ENCODE data around the gene ACOT12. TPM values are rescaled to one million over a fixed set of nuclear protein-coding genes. Genes with fewer than 3 reads are reported as not detected.

ACOT12 gene
- total RNA-seq, 1 donor from 2014 or later = not detected

GRCh38 chr5:81335946-81336345 is 58.0 kb downstream of the ACOT12 start:
- TF ChIP-seq POLR2A (IDR thresholded peaks at IDR 0.05) (no peak), CTCF (IDR thresholded peaks at IDR 0.05) (no peak), POLR2AphosphoS5 (IDR thresholded peaks at IDR 0.05; ENCODE audit: insufficient read depth in 1 of 2, low read depth in 1 of 2) (no peak)
- no peak overlapping the region for H3K4me3 ChIP-seq
- no peak for DNase-seq (ENCODE audit: extremely low spot score in 2 of 2)
- H3K27ac ChIP-seq = no peak overlapping the region
- no peaks in the 10 kb centered on the region for H3K36me3 ChIP-seq
- no peaks in the 10 kb centered on the region for H3K4me1 ChIP-seq
- intact Hi-C loops (cut with DNase I) = no loop called here
- no peaks in the 10 kb centered on the region for H3K27me3 ChIP-seq
- no peaks in the 10 kb centered on the region for H3K9me3 ChIP-seq

DNA sequence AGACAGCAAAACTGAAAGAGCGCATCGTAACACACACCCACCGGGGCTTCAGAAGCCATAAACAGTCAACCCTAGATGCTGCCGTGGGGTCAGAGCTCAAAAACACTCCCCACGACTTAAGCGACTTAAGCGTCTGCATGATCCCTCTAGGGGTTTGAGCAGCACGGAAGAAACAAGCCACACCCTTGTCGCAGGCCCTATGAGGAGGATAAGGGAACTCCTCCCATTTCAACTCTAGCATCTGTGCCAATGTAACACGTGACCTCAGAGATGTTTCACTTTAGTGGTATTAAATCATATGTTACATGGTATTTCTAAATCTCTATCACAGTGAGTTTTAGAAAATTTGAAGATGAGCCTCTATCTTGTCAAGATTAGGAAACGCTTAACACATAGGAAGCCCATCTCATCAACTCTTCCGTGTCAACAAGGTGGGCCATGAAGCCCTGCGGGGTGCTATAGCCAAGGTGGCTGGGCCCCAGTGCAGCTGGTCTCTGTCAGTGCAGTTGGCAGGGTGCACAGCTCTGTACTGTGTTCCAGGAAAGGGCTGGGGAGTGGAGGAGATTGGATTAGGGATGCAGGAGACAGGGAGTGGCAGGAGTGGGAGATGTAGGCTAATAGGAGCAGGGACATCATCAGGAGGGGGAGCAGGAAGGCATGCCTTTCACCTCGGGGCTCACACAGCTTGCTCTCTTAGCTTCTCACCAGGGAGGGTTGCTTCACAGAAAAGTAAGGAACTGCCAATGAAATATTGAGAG is 59.5 kb downstream of the ACOT12 start:
- H3K4me3 ChIP-seq = peak overlapping the region in 1 of 2 donors; percentile 9
- H3K27ac ChIP-seq = no peak overlapping the region
- no peaks in the 10 kb centered on the region for H3K4me1 ChIP-seq
- intact Hi-C loops (cut with DNase I) = no loop called here
- H3K27me3 ChIP-seq = no peaks in the 10 kb centered on the region
- DNase-seq (ENCODE audit: extremely low spot score in 2 of 2) = no peak
- no peak for TF ChIP-seq POLR2AphosphoS5 (IDR thresholded peaks at IDR 0.05; ENCODE audit: insufficient read depth in 1 of 2, low read depth in 1 of 2)
- no peak for TF ChIP-seq CTCF (IDR thresholded peaks at IDR 0.05)
- TF ChIP-seq POLR2A (IDR thresholded peaks at IDR 0.05) = no peak
- no peaks in the 10 kb centered on the region for H3K36me3 ChIP-seq
- H3K9me3 ChIP-seq = no peaks in the 10 kb centered on the region

- no peaks in the 10 kb centered on the region for H3K27me3 ChIP-seq
- no peaks in the 10 kb centered on the region for H3K36me3 ChIP-seq
- no peak for DNase-seq (ENCODE audit: extremely low spot score in 2 of 2)
- no peaks in the 10 kb centered on the region for H3K4me1 ChIP-seq
- TF ChIP-seq POLR2AphosphoS5 (IDR thresholded peaks at IDR 0.05; ENCODE audit: insufficient read depth in 1 of 2, low read depth in 1 of 2) (no peak), CTCF (IDR thresholded peaks at IDR 0.05) (no peak), POLR2A (IDR thresholded peaks at IDR 0.05) (no peak)
- no peak overlapping the region for H3K4me3 ChIP-seq
- intact Hi-C loops (cut with DNase I) = no loop called here
- H3K9me3 ChIP-seq = no peaks in the 10 kb centered on the region
- H3K27ac ChIP-seq = no peak overlapping the region
Measured at GRCh38 chr5:81326554-81326953, 67.4 kb downstream of the ACOT12 start.

GRCh38 chr5:81317536-81317935 is 76.4 kb downstream of the ACOT12 start:
- DNase-seq (ENCODE audit: extremely low spot score in 2 of 2) = no peak
- H3K36me3 ChIP-seq = peaks cover 0 to 9% of the 10 kb centered on the region in 2 donors
- TF ChIP-seq POLR2A (IDR thresholded peaks at IDR 0.05) = no peak
- TF ChIP-seq POLR2AphosphoS5 (IDR thresholded peaks at IDR 0.05; ENCODE audit: insufficient read depth in 1 of 2, low read depth in 1 of 2) = no peak
- no peak for TF ChIP-seq CTCF (IDR thresholded peaks at IDR 0.05)
- H3K4me3 ChIP-seq = no peak overlapping the region
- no peaks in the 10 kb centered on the region for H3K27me3 ChIP-seq
- intact Hi-C loops (cut with DNase I) = no loop called here
- H3K9me3 ChIP-seq = no peaks in the 10 kb centered on the region
- no peak overlapping the region for H3K27ac ChIP-seq
- H3K4me1 ChIP-seq = no peaks in the 10 kb centered on the region

DNA sequence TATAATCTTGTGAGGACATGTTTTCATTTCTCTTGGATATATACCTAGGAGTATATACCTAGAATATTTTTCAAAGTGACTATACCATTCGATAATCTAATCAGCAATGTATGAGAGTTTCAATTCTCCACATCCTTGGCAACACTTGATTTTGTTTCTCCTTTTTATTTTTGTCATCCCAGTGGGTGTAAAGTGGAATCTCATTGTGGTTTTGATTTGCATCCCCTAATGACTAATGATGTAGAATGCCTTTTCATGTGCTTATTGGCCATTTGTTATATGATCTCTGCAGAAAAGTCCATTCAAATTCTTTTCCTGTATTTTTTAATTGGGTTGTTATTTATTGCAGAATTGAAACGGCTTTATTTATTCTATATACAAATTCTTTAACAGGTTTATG is 77.4 kb downstream of the ACOT12 start:
- DNase-seq (ENCODE audit: extremely low spot score in 2 of 2) = no peak
- TF ChIP-seq POLR2A (IDR thresholded peaks at IDR 0.05) = no peak
- no peak overlapping the region for H3K4me3 ChIP-seq
- no peaks in the 10 kb centered on the region for H3K4me1 ChIP-seq
- peaks cover 0 to 19% of the 10 kb centered on the region in 2 donors for H3K36me3 ChIP-seq
- H3K27ac ChIP-seq = no peak overlapping the region
- no peaks in the 10 kb centered on the region for H3K27me3 ChIP-seq
- no peaks in the 10 kb centered on the region for H3K9me3 ChIP-seq
- intact Hi-C loops (cut with DNase I) = no loop called here
